H9 (cell line): ENCODE results near the gene ARNT2. TPM values are rescaled to one million over a fixed set of nuclear protein-coding genes. Genes with fewer than 3 reads are reported as not detected.

ENCODE experiments used
- DNase-seq: peaks from one replicate; pipeline ENCODE4 v3.0.0-alpha.2; 2017
- H2AFZ ChIP-seq: one replicate; pipeline ENCODE4 v1.6.1; 2013; ENCODE audit warnings: mild to moderate bottlenecking, low read length, control low read depth, moderate library complexity
- H2AK5ac ChIP-seq: 2 replicates; pipeline ENCODE4 v1.6.1; 2013; ENCODE audit warnings: low read length, control low read depth, mixed read lengths; ENCODE audit not compliant: insufficient read length
- H2BK120ac ChIP-seq: one replicate; pipeline ENCODE4 v1.6.1; 2013; ENCODE audit warnings: low read depth, mild to moderate bottlenecking, low read length, control low read depth, inconsistent platforms; ENCODE audit not compliant: poor library complexity, severe bottlenecking
- H2BK12ac ChIP-seq: 2 replicates; pipeline ENCODE4 v1.6.1; 2013; ENCODE audit warnings: low read length, control low read depth, mixed read lengths, low read depth; ENCODE audit not compliant: insufficient read length
- H2BK15ac ChIP-seq: 2 replicates; pipeline ENCODE4 v1.6.1; 2013; ENCODE audit warnings: low read depth, low read length, control low read depth
- H2BK20ac ChIP-seq: one replicate; pipeline ENCODE4 v1.6.1; 2013; ENCODE audit warnings: low read depth, mild to moderate bottlenecking, low read length, control low read depth, inconsistent platforms; ENCODE audit not compliant: poor library complexity, severe bottlenecking
- H2BK5ac ChIP-seq: 2 replicates; pipeline ENCODE4 v1.6.1; 2013; ENCODE audit warnings: low read length, control low read depth, mixed read lengths; ENCODE audit not compliant: insufficient read length
- H3K14ac ChIP-seq: 2 replicates; pipeline ENCODE4 v1.6.1; 2013; ENCODE audit warnings: low read length, control low read depth; ENCODE audit not compliant: insufficient read depth
- H3K18ac ChIP-seq: 2 replicates; pipeline ENCODE4 v1.6.1; 2013; ENCODE audit warnings: low read depth, mild to moderate bottlenecking, mixed read lengths, low read length, control low read depth; ENCODE audit not compliant: insufficient read length
- H3K23ac ChIP-seq: 2 replicates; pipeline ENCODE4 v1.6.1; 2013; ENCODE audit warnings: low read length, control low read depth, mixed read lengths, low read depth; ENCODE audit not compliant: insufficient read length
- H3K23me2 ChIP-seq: 2 replicates; pipeline ENCODE4 v1.6.1; 2013; ENCODE audit warnings: low read depth, mild to moderate bottlenecking, mixed read lengths, low read length, control low read depth; ENCODE audit not compliant: insufficient read length, poor library complexity, severe bottlenecking
- H3K27ac ChIP-seq: 2 replicates; pipeline ENCODE4 v1.5.1; 2013; ENCODE audit warnings: low read length, control low read depth, mixed read lengths, low read depth; ENCODE audit not compliant: insufficient read length
- H3K27me3 ChIP-seq: 2 replicates; pipeline ENCODE4 v1.6.1; 2013; ENCODE audit warnings: low read length, control low read depth, inconsistent platforms; ENCODE audit not compliant: insufficient read depth
- H3K4ac ChIP-seq: 2 replicates; pipeline ENCODE4 v1.6.1; 2013; ENCODE audit warnings: low read depth, mild to moderate bottlenecking, control low read depth, inconsistent platforms, low read length, moderate library complexity
- H3K4me1 ChIP-seq: 2 replicates; pipeline ENCODE4 v1.6.1; 2013; ENCODE audit warnings: low read length, control low read depth, inconsistent platforms; ENCODE audit not compliant: insufficient read depth
- H3K4me2 ChIP-seq: 2 replicates; pipeline ENCODE4 v1.6.1; 2013; ENCODE audit warnings: low read length, control low read depth, mixed read lengths; ENCODE audit not compliant: insufficient read length, insufficient read depth
- H3K56ac ChIP-seq: 2 replicates; pipeline ENCODE4 v1.6.1; 2013; ENCODE audit warnings: low read depth, mild to moderate bottlenecking, mixed read lengths, low read length, control low read depth; ENCODE audit not compliant: insufficient read length
- H3K79me1 ChIP-seq: 2 replicates; pipeline ENCODE4 v1.6.1; 2013; ENCODE audit warnings: low read depth, mild to moderate bottlenecking, moderate library complexity, low read length, control low read depth, inconsistent platforms; ENCODE audit not compliant: insufficient read depth, poor library complexity, severe bottlenecking
- H3K79me2 ChIP-seq: 2 replicates; pipeline ENCODE4 v1.6.1; 2013; ENCODE audit warnings: low read length, control low read depth, inconsistent platforms; ENCODE audit not compliant: insufficient read depth
- H3K9ac ChIP-seq: 2 replicates; pipeline ENCODE4 v1.6.1; 2013; ENCODE audit warnings: low read length, control low read depth, mixed read lengths; ENCODE audit not compliant: insufficient read length; ENCODE audit errors: extremely low read depth
- H3K9me3 ChIP-seq: one replicate; pipeline ENCODE4 v1.6.1; 2013; ENCODE audit warnings: low read depth, low read length, inconsistent platforms; ENCODE audit not compliant: control insufficient read depth
- H3T11ph ChIP-seq: one replicate; pipeline ENCODE4 v1.6.1; 2013; ENCODE audit warnings: mild to moderate bottlenecking, low read length, control low read depth, inconsistent platforms
- H4K20me1 ChIP-seq: one replicate; pipeline ENCODE4 v1.6.1; 2013; ENCODE audit not compliant: control insufficient read depth, insufficient read length, insufficient read depth
- H4K5ac ChIP-seq: 2 replicates; pipeline ENCODE4 v1.6.1; 2013; ENCODE audit warnings: low read depth, mild to moderate bottlenecking, mixed read lengths, low read length, control low read depth; ENCODE audit not compliant: insufficient read length
- H4K8ac ChIP-seq: replicated peaks from 2 replicates; pipeline ENCODE4 v1.6.1; 2013; ENCODE audit warnings: low read length, control low read depth, mixed read lengths, low read depth; ENCODE audit not compliant: insufficient read length
- H4K91ac ChIP-seq: 2 replicates; pipeline ENCODE4 v1.6.1; 2013; ENCODE audit warnings: low read depth, mild to moderate bottlenecking, moderate library complexity, mixed read lengths, low read length, control low read depth; ENCODE audit not compliant: insufficient read length
- H3K27ac Mint-ChIP-seq, 3 experiments: 2 replicates in 2 of 3; 3 replicates in 1 of 3; pipeline ENCODE4 v1.8.0; 2020 to 2021; ENCODE audit warnings: mixed read lengths in 3 of 3, mild to moderate bottlenecking in 1 of 3, moderate library complexity in 1 of 3
- H3K27me3 Mint-ChIP-seq: 2 replicates; pipeline ENCODE4 v1.8.0; 2021; ENCODE audit warnings: low read depth, mild to moderate bottlenecking, moderate library complexity, mixed read lengths
- H3K36me3 Mint-ChIP-seq, 3 experiments: 2 replicates in 2 of 3; 3 replicates in 1 of 3; pipeline ENCODE4 v1.8.0; 2020 to 2021; ENCODE audit warnings: low read depth in 3 of 3, mixed read lengths in 3 of 3; ENCODE audit not compliant: insufficient read depth in 1 of 3
- H3K4me1 Mint-ChIP-seq, 2 experiments: 2 replicates each; pipeline ENCODE4 v1.8.0; 2020; ENCODE audit warnings: mixed read lengths in 2 of 2
- H3K4me3 Mint-ChIP-seq, 2 experiments: 2 replicates in 1 of 2; 3 replicates in 1 of 2; pipeline ENCODE4 v1.8.0; 2020 to 2021; ENCODE audit warnings: mild to moderate bottlenecking in 2 of 2, mixed read lengths in 2 of 2, moderate library complexity in 1 of 2
- H3K9me3 Mint-ChIP-seq, 2 experiments: 2 replicates in 1 of 2; 3 replicates in 1 of 2; pipeline ENCODE4 v1.8.0; 2020; ENCODE audit warnings: mild to moderate bottlenecking in 2 of 2, mixed read lengths in 2 of 2, moderate library complexity in 1 of 2
- WGBS: extraction: QIAGEN DNeasy Blood & Tissue Kit; methylation state at CpG from one replicate; pipeline ENCODE4 v1.1.7; 2013; ENCODE audit warnings: missing lambda C conversion rate, low lambda C conversion rate, mixed read lengths; ENCODE audit not compliant: insufficient read length; ENCODE audit errors: extremely low coverage; 5-methylcytosine and 5-hydroxymethylcytosine counted together
- total RNA-seq: library from RNA; stranded (reverse); gene quantifications from 2 replicates; pipeline ENCODE4 v1.2.1, GENCODE V29; 2021
- TF ChIP-seq, protein P1 (sequence below): fragments of 200-600 bp; sonication (generic); conservative IDR thresholded peaks from 3 replicates; pipeline ENCODE4 v1.8.0; 2021; ENCODE audit warnings: antibody characterized with exemption, mild to moderate bottlenecking

The ARNT2 gene
- total RNA-seq, 1 experiment from 2014 or later, result 10.5 TPM

GRCh38 chr15:80584973-80585525, 180.9 kb downstream of the ARNT2 start:
- no CpG with 5 or more reads among the region's 3 CpGs for WGBS
- no peak overlapping the region for H3T11ph ChIP-seq
- H2BK120ac ChIP-seq, result no peak overlapping the region
- no peak overlapping the region for H2BK20ac ChIP-seq
- H2AFZ ChIP-seq, result no peak overlapping the region
- TF ChIP-seq, protein P1, sequence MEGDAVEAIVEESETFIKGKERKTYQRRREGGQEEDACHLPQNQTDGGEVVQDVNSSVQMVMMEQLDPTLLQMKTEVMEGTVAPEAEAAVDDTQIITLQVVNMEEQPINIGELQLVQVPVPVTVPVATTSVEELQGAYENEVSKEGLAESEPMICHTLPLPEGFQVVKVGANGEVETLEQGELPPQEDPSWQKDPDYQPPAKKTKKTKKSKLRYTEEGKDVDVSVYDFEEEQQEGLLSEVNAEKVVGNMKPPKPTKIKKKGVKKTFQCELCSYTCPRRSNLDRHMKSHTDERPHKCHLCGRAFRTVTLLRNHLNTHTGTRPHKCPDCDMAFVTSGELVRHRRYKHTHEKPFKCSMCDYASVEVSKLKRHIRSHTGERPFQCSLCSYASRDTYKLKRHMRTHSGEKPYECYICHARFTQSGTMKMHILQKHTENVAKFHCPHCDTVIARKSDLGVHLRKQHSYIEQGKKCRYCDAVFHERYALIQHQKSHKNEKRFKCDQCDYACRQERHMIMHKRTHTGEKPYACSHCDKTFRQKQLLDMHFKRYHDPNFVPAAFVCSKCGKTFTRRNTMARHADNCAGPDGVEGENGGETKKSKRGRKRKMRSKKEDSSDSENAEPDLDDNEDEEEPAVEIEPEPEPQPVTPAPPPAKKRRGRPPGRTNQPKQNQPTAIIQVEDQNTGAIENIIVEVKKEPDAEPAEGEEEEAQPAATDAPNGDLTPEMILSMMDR, result no peak
- peaks cover 0 to 3% (median 0%) of the 10 kb centered on the region in 3 experiments; a peak in 4 of 7 replicates for H3K36me3 Mint-ChIP-seq
- H3K4ac ChIP-seq, result no peak overlapping the region
- no peak overlapping the region for H4K5ac ChIP-seq
- H3K23me2 ChIP-seq, result no peaks in the 10 kb centered on the region
- no peak overlapping the region for H4K91ac ChIP-seq
- H2BK5ac ChIP-seq, result no peak overlapping the region
- no peak overlapping the region for H3K56ac ChIP-seq
- H3K27ac ChIP-seq, result no peak overlapping the region
- H4K8ac ChIP-seq, result no peak overlapping the region
- no peaks in the 10 kb centered on the region for H3K9me3 ChIP-seq
- no peak overlapping the region for H3K23ac ChIP-seq
- H3K4me3 Mint-ChIP-seq, result no peak overlapping the region
- H3K18ac ChIP-seq, result no peak overlapping the region
- no peaks in the 10 kb centered on the region for H4K20me1 ChIP-seq
- no peaks in the 10 kb centered on the region for H3K9me3 Mint-ChIP-seq
- H3K79me1 ChIP-seq, result no peaks in the 10 kb centered on the region
- H3K4me1 Mint-ChIP-seq, result peaks cover 28 to 30% of the 10 kb centered on the region in 2 experiments
- no peak overlapping the region for H2BK15ac ChIP-seq
- no peak overlapping the region for H3K9ac ChIP-seq
- H3K4me2 ChIP-seq, result no peak overlapping the region
- no peaks in the 10 kb centered on the region for H3K27me3 ChIP-seq
- DNase-seq, result no peak
- H3K14ac ChIP-seq, result no peak overlapping the region
- no peaks in the 10 kb centered on the region for H3K79me2 ChIP-seq
- no peak overlapping the region for H2AK5ac ChIP-seq
- no peak overlapping the region for H3K27ac Mint-ChIP-seq
- H3K4me1 ChIP-seq, result no peaks in the 10 kb centered on the region; the same call in 1 of the 2 replicates
- H3K27me3 Mint-ChIP-seq, result no peaks in the 10 kb centered on the region; the same call in 1 of the 2 replicates
- H2BK12ac ChIP-seq, result no peak overlapping the region
